Neuron (in vitro differentiated cells): ENCODE data around the gene FTCD.

Experiments
- H2AFZ ChIP-seq: one replicate; pipeline ENCODE4 v1.6.1; 2013; ENCODE audit warnings: low read depth, mild to moderate bottlenecking, inconsistent platforms, low read length, moderate library complexity
- H3K27me3 ChIP-seq: one replicate; pipeline ENCODE4 v1.6.1; 2013; ENCODE audit warnings: low read length; ENCODE audit not compliant: insufficient read depth
- H3K36me3 ChIP-seq: one replicate; pipeline ENCODE4 v1.6.1; 2013; ENCODE audit warnings: low read length; ENCODE audit not compliant: insufficient read depth
- H3K4me1 ChIP-seq: one replicate; pipeline ENCODE4 v1.6.1; 2013; ENCODE audit warnings: low read length; ENCODE audit not compliant: insufficient read depth
- H3K4me3 ChIP-seq: 2 replicates; pipeline ENCODE4 v1.5.1; 2013; ENCODE audit warnings: mild to moderate bottlenecking, low read length, moderate library complexity
- H3K9me3 ChIP-seq: one replicate; pipeline ENCODE4 v1.6.1; 2013; ENCODE audit warnings: low read length

FTCD gene

DNA sequence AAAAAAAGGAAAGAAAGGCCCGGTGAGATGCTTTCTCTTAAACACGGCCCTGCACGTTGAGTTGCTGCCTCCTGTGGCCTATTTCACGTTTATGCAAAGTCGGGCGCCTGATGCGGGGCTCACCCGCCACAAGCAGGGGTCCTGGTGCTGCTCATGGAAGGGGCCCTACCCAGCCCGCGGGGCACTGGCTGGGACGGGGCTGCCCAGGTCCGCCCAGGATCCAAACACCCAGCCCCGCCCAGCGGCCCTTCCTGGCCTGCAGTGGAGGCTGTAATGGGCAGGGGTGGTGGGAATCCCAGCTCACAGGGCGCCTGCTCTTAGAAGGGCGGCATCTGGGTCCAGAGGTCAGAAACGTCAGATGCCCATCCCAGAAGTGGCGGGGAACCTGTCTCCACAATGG lies 55.9 kb downstream of the FTCD start:
- H3K27me3 ChIP-seq = peaks cover 47% of the 10 kb centered on the region
- no peaks in the 10 kb centered on the region for H3K4me1 ChIP-seq
- no peak overlapping the region for H2AFZ ChIP-seq
- no peak overlapping the region for H3K4me3 ChIP-seq
- H3K9me3 ChIP-seq = peaks cover 7% of the 10 kb centered on the region
- no peaks in the 10 kb centered on the region for H3K36me3 ChIP-seq

GRCh38 chr21:46098303-46099141 lies 56.9 kb downstream of the FTCD start:
- peaks cover 50% of the 10 kb centered on the region for H3K27me3 ChIP-seq

DNA sequence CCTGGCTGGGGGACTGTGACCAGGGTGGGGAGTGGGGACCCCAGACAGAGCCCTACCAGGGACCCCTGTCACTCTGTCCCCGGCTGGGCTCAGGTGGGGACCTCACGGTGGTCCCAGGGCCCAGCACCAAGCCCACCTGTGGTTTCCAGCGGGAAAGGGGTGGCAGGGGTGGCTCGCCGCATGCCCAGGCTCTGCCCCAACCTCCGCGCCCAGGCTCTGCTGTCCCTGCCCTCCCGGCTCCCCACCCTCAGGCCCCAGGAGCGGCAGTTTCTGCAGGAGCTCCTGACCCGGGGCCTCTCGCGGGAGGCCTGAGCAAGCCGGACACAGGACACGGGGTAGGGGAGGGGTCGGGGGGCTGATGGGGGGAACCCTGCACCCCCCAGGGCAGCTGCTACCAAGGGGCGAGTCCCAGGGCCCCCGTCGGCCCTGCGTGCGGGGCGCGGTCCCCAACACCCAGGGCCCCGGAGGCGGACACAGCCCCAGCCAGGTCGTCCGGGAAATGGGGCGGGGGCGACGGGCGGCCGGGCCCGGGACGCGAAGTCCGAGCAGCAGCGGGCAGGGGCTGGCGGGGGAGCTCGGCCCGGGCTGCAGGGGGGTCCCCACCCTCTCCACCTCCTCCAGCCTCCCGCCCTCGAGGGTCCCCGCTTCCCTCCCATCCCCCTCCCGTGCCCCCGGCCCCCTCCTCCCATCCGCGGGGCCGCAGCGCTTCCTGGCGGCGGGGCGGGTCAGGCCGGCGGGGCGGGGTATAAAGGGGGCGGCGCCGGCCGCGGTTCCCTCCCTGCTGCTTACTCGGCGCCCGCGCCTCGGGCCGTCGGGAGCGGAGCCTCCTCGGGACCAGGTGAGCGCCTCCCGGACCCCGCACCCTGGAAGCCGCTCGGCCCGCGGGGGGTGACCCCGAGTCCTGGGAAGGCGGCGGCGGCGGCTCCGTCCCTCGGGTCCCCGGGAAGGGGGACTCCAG lies 57.8 kb downstream of the FTCD start, which contains the start of gene COL6A2:
COL6A2 (plus strand) TSS at position 777 of the 958 bp plus-strand sequence.
- Histone ChIP-seq H2AFZ (no peak within 1 kb of the TSS), H3K4me3 (no peak within 1 kb of the TSS), H3K27me3 (peaks cover 52% of the 10 kb centered on the region), H3K36me3 (no peaks in the 10 kb centered on the region), H3K4me1 (no peaks in the 10 kb centered on the region), H3K9me3 (peaks cover 7% of the 10 kb centered on the region)

More at GRCh38 chr21:46098303-46099141, 56.9 kb downstream of the FTCD start:
- Histone ChIP-seq H2AFZ (no peak overlapping the region), H3K4me3 (no peak overlapping the region), H3K4me1 (no peaks in the 10 kb centered on the region), H3K36me3 (no peaks in the 10 kb centered on the region), H3K9me3 (peaks cover 7% of the 10 kb centered on the region)

DNA sequence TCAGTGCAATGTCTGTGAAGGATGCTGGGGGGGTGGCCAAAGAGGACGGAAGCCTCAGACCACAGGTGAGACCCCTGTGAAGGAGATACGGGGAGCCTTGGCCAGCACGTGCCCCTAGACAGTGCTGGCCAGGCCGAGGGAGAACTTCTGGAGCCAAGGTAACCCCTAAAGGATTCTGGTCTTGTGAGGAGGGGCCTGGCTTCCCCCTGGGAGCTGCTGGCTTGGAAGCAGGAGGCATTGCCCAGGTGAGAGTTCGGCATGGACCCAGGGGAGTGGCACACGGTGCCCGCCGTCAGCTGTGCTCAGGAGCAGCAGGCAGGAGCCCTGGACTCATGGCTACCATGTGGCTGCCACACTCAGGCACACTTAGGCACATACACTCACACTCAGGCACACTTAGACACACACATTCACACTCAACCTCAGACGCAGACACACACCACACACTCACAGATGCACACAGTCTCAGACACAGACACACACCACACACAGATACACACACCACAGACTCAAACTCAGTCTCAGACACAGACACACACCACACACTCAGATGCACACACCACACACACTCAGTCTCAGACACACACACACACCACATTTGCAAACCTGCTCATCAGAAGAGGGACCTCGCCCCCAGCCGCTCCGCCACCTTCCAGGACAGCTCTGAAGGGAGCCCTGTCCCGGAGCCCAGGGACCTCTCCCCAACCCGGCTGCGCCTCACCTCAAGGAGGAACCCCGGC lies 58.6 kb downstream of the FTCD start:
- no peaks in the 10 kb centered on the region for H3K4me1 ChIP-seq
- H3K27me3 ChIP-seq = peaks cover 52% of the 10 kb centered on the region
- peaks cover 4% of the 10 kb centered on the region for H3K9me3 ChIP-seq
- no peak overlapping the region for H3K4me3 ChIP-seq
- H2AFZ ChIP-seq = no peak overlapping the region
- no peaks in the 10 kb centered on the region for H3K36me3 ChIP-seq

GRCh38 chr21:46095814-46096595 lies 59.4 kb downstream of the FTCD start:
- H2AFZ ChIP-seq = no peak overlapping the region
- H3K36me3 ChIP-seq = no peaks in the 10 kb centered on the region
- H3K27me3 ChIP-seq = peaks cover 52% of the 10 kb centered on the region
- H3K9me3 ChIP-seq = peaks cover 4% of the 10 kb centered on the region
- H3K4me1 ChIP-seq = no peaks in the 10 kb centered on the region
- H3K4me3 ChIP-seq = no peak overlapping the region

DNA sequence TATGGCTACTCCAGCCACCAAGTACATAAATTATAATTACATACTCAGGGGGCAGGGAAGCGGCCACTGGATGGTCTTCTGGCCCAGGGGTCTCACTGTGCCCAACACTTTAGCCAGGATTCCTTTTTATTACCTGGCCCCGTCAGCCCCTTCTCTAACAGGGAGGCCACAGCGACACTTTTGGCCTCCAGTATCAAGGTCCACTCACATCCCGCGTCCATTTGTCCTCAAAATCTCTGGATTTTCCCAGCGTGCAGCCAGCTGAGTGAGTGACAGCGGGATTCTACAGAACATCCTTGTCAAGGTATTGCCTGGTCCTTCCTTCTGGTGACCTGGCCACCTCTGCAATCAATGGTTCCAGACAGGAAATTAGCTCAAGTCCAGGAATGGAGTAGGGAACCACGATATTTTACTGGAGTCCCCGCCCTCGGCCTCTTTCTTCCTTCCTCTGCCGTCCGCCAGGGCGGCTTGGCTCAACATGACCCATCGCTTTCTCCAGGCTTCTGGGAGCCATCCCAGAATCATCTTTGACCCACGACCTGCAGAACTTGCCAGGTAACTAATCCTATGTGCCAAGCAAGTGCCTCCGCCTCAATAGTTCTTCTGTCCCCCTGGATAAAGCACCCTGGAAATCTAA lies 60.2 kb downstream of the FTCD start:
- H3K27me3 ChIP-seq = peaks cover 46% of the 10 kb centered on the region
- H3K9me3 ChIP-seq = no peaks in the 10 kb centered on the region
- no peak overlapping the region for H2AFZ ChIP-seq
- no peaks in the 10 kb centered on the region for H3K36me3 ChIP-seq
- no peak overlapping the region for H3K4me3 ChIP-seq
- no peaks in the 10 kb centered on the region for H3K4me1 ChIP-seq

DNA sequence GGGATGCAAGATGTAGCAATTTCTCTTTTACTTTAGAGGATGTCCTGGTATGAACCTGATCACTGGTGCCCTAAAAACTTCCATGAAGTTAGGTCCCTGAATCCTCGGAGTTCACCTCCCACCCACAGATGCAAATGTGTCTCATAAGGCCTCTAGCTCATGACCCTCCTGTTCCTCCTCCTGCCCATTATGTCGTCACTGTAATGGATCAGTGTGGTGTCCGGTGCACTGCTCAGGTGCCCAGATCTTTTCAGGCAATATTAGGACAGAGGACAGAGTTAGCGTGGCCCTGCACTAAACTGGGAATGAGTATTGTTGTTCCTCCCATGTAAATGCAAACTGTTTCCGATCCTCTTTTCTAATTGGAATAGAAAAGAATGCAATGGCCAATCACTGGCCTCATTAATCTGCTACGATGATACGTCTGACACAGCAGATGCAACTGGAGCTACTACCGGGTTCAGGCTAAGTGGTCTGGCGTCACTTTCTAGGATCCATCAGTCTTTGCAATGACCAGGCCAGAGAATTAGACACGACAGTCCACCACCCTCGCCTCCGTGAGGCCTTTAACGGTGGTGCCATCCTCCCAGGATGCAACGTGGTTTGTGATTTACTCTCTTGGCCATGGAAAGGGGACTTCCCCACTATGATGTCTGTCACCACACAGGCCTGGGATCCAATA lies 60.8 kb downstream of the FTCD start:
- no peak overlapping the region for H3K4me3 ChIP-seq
- H3K4me1 ChIP-seq = no peaks in the 10 kb centered on the region
- H2AFZ ChIP-seq = no peak overlapping the region
- no peaks in the 10 kb centered on the region for H3K36me3 ChIP-seq
- no peaks in the 10 kb centered on the region for H3K9me3 ChIP-seq
- H3K27me3 ChIP-seq = peaks cover 40% of the 10 kb centered on the region

- Histone ChIP-seq H3K9me3 (peaks cover 2% of the 10 kb centered on the region), H2AFZ (no peak overlapping the region), H3K27me3 (peaks cover 35% of the 10 kb centered on the region), H3K4me1 (no peaks in the 10 kb centered on the region), H3K4me3 (no peak overlapping the region), H3K36me3 (no peaks in the 10 kb centered on the region)
Observed at GRCh38 chr21:46093668-46094400, 61.5 kb downstream of the FTCD start.

- H3K36me3 ChIP-seq = no peaks in the 10 kb centered on the region
- no peak overlapping the region for H2AFZ ChIP-seq
- no peaks in the 10 kb centered on the region for H3K4me1 ChIP-seq
- peaks cover 33% of the 10 kb centered on the region for H3K27me3 ChIP-seq
- H3K4me3 ChIP-seq = no peak overlapping the region
- H3K9me3 ChIP-seq = peaks cover 2% of the 10 kb centered on the region
Observed at GRCh38 chr21:46092811-46093667, 62.3 kb downstream of the FTCD start.

GRCh38 chr21:46092026-46092764 lies 63.2 kb downstream of the FTCD start:
- Histone ChIP-seq H3K4me3 (no peak overlapping the region), H3K36me3 (no peaks in the 10 kb centered on the region), H3K9me3 (peaks cover 2% of the 10 kb centered on the region), H3K4me1 (no peaks in the 10 kb centered on the region), H2AFZ (no peak overlapping the region), H3K27me3 (peaks cover 31% of the 10 kb centered on the region)
